NCI-H1105 (cell line): ENCODE data around the gene GAS2L1.

Experiments
- DNase-seq: peaks from one replicate; lab custom pipeline; 2025; lab: John Stamatoyannopoulos, UW

The GAS2L1 gene

GRCh38 chr22:29309332-29310064 lies 3.0 kb downstream of the GAS2L1 start:
- DNase-seq = no peak

- DNase-seq = no peak
Measured at GRCh38 chr22:29310065-29310862, 3.8 kb downstream of the GAS2L1 start.

- peak; percentile 51 for DNase-seq
Measured at GRCh38 chr22:29310863-29311339, 4.5 kb downstream of the GAS2L1 start.

GRCh38 chr22:29311464-29312217 lies 5.2 kb downstream of the GAS2L1 start:
- DNase-seq = no peak

GRCh38 chr22:29312218-29313125 lies 6.0 kb downstream of the GAS2L1 start:
- DNase-seq = no peak

- DNase-seq = no peak
Measured at GRCh38 chr22:29313126-29313575, 6.7 kb downstream of the GAS2L1 start.

- peak; percentile 12 for DNase-seq
Measured at GRCh38 chr22:29313576-29314466, 7.4 kb downstream of the GAS2L1 start.

GRCh38 chr22:29314537-29315285 lies 8.3 kb downstream of the GAS2L1 start:
- no peak for DNase-seq

- DNase-seq = no peak
Measured at GRCh38 chr22:29315286-29316140, 9.1 kb downstream of the GAS2L1 start, which contains the start of gene RASL10A. TSS of gene RASL10A (minus strand) at chr22:29315697. CDS start at chr22:29315246, 451 bp downstream.

- no peak for DNase-seq
Measured at GRCh38 chr22:29316141-29316828, 9.8 kb downstream of the GAS2L1 start.

GRCh38 chr22:29317827-29318454 lies 11.5 kb downstream of the GAS2L1 start:
- no peak for DNase-seq

- no peak for DNase-seq
Measured at GRCh38 chr22:29319072-29319471, 12.6 kb downstream of the GAS2L1 start.

GRCh38 chr22:29320546-29320945 lies 14.1 kb downstream of the GAS2L1 start:
- no peak for DNase-seq

- no peak for DNase-seq
Measured at GRCh38 chr22:29323641-29324040, 17.2 kb downstream of the GAS2L1 start.

- DNase-seq = no peak
Measured at GRCh38 chr22:29325356-29325755, 18.9 kb downstream of the GAS2L1 start.

- DNase-seq = no peak
Measured at GRCh38 chr22:29325785-29326315, 19.4 kb downstream of the GAS2L1 start.

GRCh38 chr22:29326481-29326880 lies 20.0 kb downstream of the GAS2L1 start:
- no peak for DNase-seq
